NCI-H2171 (cell line): ENCODE data around the gene RHBDD1.

Experiments used
- DNase-seq: peaks from one replicate; lab custom pipeline; 2025; lab: John Stamatoyannopoulos, UW

The RHBDD1 gene

GRCh38 chr2:226845386-226846116, 9.7 kb downstream of the RHBDD1 start:
- DNase-seq, result no peak

GRCh38 chr2:226847090-226847489, 11.2 kb downstream of the RHBDD1 start:
- no peak for DNase-seq

- no peak for DNase-seq
These were observed 11.7 kb downstream of the RHBDD1 start for GRCh38 chr2:226847511-226847910.

GRCh38 chr2:226849349-226849748, 13.5 kb downstream of the RHBDD1 start:
- DNase-seq, result no peak

GRCh38 chr2:226850024-226850423, 14.2 kb downstream of the RHBDD1 start:
- no peak for DNase-seq

GRCh38 chr2:226855787-226856186, 19.9 kb downstream of the RHBDD1 start:
- DNase-seq, result no peak

- DNase-seq, result no peak
These were observed 24.2 kb downstream of the RHBDD1 start for GRCh38 chr2:226860087-226860486.

- no peak for DNase-seq
These were observed 26.8 kb downstream of the RHBDD1 start for GRCh38 chr2:226862623-226863022.

- DNase-seq, result no peak
These were observed 29.4 kb downstream of the RHBDD1 start for GRCh38 chr2:226865273-226865672.

- no peak for DNase-seq
These were observed 29.9 kb downstream of the RHBDD1 start for GRCh38 chr2:226865710-226866109.

GRCh38 chr2:226868331-226869162, 32.7 kb downstream of the RHBDD1 start:
- DNase-seq, result no peak

- DNase-seq, result no peak
These were observed 33.5 kb downstream of the RHBDD1 start for GRCh38 chr2:226869371-226869770.

- DNase-seq, result no peak
These were observed 37.3 kb downstream of the RHBDD1 start for GRCh38 chr2:226873051-226873620.

- DNase-seq, result no peak
These were observed 38.0 kb downstream of the RHBDD1 start for GRCh38 chr2:226873826-226874225.

- no peak for DNase-seq
These were observed 38.9 kb downstream of the RHBDD1 start for GRCh38 chr2:226874749-226875148.

GRCh38 chr2:226875438-226876225, 39.8 kb downstream of the RHBDD1 start:
- DNase-seq, result no peak

- DNase-seq, result no peak
These were observed 41.6 kb downstream of the RHBDD1 start for GRCh38 chr2:226877491-226877890.

GRCh38 chr2:226881287-226881686, 45.4 kb downstream of the RHBDD1 start:
- DNase-seq, result no peak

GRCh38 chr2:226882606-226883005, 46.8 kb downstream of the RHBDD1 start:
- DNase-seq, result no peak

- no peak for DNase-seq
These were observed 47.5 kb downstream of the RHBDD1 start for GRCh38 chr2:226883296-226883795.

GRCh38 chr2:226884166-226884565, 48.3 kb downstream of the RHBDD1 start:
- no peak for DNase-seq
